ENCODE results near the gene ATE1.

ATE1 gene

DNA sequence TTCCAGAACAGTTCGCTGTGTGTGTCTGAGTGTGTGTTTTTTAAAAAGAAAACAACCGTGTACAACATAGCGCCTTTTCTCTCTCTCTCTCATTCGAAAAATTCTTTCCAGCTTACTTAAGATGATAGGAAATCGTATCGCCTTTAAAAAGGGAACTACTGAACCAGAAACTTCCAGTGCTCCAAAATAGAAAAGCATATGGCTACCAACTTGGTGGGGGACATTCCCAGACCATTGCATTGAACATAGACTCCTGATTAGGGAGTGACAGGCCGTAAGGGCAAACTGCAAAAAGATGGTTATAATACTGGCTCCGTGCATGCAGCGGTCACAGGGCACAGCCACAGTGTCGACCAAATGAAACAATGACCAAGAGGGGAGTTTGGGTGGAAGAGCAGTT lies 235.2 kb downstream of the ATE1 start:
- DNase-seq = no peak

DNA sequence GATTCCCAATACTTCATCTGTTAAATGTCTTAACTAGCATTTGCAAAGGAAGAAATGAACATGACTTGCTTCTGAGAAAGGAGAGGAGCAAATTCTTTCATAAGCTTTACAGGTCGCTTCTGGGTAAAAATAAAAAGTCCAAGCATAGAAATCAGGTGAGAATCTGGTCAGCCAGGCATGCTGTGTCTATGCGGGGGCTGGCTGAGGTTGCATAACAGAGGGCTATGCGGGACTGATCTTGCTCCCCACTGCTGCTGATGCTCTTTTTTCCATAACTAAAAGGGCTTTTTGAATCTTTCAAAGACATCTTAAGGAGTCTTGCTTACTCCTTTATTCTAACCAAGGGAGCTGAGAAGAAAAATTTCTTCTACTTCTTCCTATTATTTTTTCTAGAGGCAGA lies 236.9 kb downstream of the ATE1 start:
- DNase-seq = no peak
